Cardiac fibroblast (primary cell): ENCODE measurements around the gene NFATC1.
A peak's percentile ranks its signal among the peaks of the same experiment; 100 is the strongest.

ENCODE experiments used
- DNase-seq, 2 donors: peaks; one replicate each; pipeline versions ENCODE4 v3.0.0 to v3.0.0-alpha.2; 2010; ENCODE audit warnings: low read depth in 2 of 2
- H3K4me3 ChIP-seq, 2 donors: replicated peaks in 1 of 2; 1 replicate in 1 of 2; 2 replicates in 1 of 2; pipeline ENCODE4 v1.5.1; 2011; ENCODE audit warnings: low read depth in 2 of 2, low read length in 2 of 2, mild to moderate bottlenecking in 2 of 2, moderate library complexity in 1 of 2
- CTCF ChIP-seq: IDR thresholded peaks from one replicate; pipeline ENCODE4 v1.5.1; 2011; ENCODE audit warnings: low read depth, mild to moderate bottlenecking, low read length, inconsistent platforms

NFATC1 gene

GRCh38 chr18:79518028-79518682 lies 122.4 kb downstream of the NFATC1 start:
- no peak overlapping the region for H3K4me3 ChIP-seq
- no peak for TF ChIP-seq CTCF

GRCh38 chr18:79518683-79519128 lies 123.0 kb downstream of the NFATC1 start:
- H3K4me3 ChIP-seq = no peak overlapping the region
- TF ChIP-seq CTCF = no peak
- no peak for DNase-seq

More at GRCh38 chr18:79518028-79518682, 122.4 kb downstream of the NFATC1 start:
- DNase-seq = no peak

GRCh38 chr18:79519751-79520477 lies 124.2 kb downstream of the NFATC1 start:
- no peak for TF ChIP-seq CTCF
- H3K4me3 ChIP-seq = no peak overlapping the region
- peak; percentile 17 to 40 for DNase-seq

- DNase-seq = no peak
- H3K4me3 ChIP-seq = no peak overlapping the region
- no peak for TF ChIP-seq CTCF
These were observed 125.0 kb downstream of the NFATC1 start for GRCh38 chr18:79520478-79521390.

GRCh38 chr18:79521416-79522205 lies 125.9 kb downstream of the NFATC1 start:
- no peak overlapping the region for H3K4me3 ChIP-seq
- DNase-seq = no peak
- TF ChIP-seq CTCF = no peak
